K562 (cell line): ENCODE results near the gene ACADL. TPM values are rescaled to one million over a fixed set of nuclear protein-coding genes. Genes with fewer than 3 reads are reported as not detected.

Experiments
- ATAC-seq: fragments of 200-7000 bp; cut with Tn5 transposase; 3 replicates; pipeline ENCODE4 v1.9.1; 2020; ENCODE audit warnings: moderate library complexity
- BruUV-seq: library from RNA; stranded (reverse); fragments of 400-500 nt; replicated peaks from 2 replicates; lab custom pipeline; 2021; lab: Mats Ljungman, UMichigan
- CTCF ChIA-PET: fragments of 300-600 bp; formaldehyde crosslinking; extraction: SDS; loops from one replicate; lab custom pipeline; 2021; ENCODE audit warnings: low intra/inter-chr PET ratio; lab: Yijun Ruan, JAX
- POLR2A ChIA-PET: fragments of 300-600, 350-650 bp; sonication (Branson Sonifier 250); formaldehyde crosslinking; extraction: SDS; loops from one replicate; lab custom pipeline; 2021; ENCODE audit warnings: antibody characterized with exemption, inconsistent platforms; lab: Yijun Ruan, JAX
- DNase-seq, 4 experiments: peaks; one replicate each; pipeline versions ENCODE4 v3.0.0 to v3.0.0-alpha.2; 2011 to 2018; ENCODE audit warnings: low spot score in 3 of 4, mixed read lengths in 3 of 4; ENCODE audit errors: extremely low read depth in 1 of 4
- FAIRE-seq: peaks from 2 replicates; lab custom pipeline; 2011; peaks lifted over from hg19 to GRCh38; lab: Jason Lieb, UNC
- H2AFZ ChIP-seq: 2 replicates; pipeline ENCODE4 v1.6.0; 2011; ENCODE audit warnings: low read depth, low read length, control low read depth, inconsistent platforms
- H3K27ac ChIP-seq: fragments of 200-600 bp; 3 replicates; pipeline ENCODE4 v1.8.0; 2011; ENCODE audit warnings: low read depth, mild to moderate bottlenecking, control low read depth, inconsistent platforms, low read length, moderate library complexity, mixed read lengths; ENCODE audit errors: extremely low read depth
- H3K27me3 ChIP-seq, 2 experiments: fragments of 300-600 bp in 1 of 2; 2 replicates in 1 of 2; 3 replicates in 1 of 2; pipeline versions ENCODE4 v1.6.0 to v1.8.0; 2011; ENCODE audit warnings: inconsistent platforms in 2 of 2, low read length in 2 of 2, mild to moderate bottlenecking in 1 of 2, mixed read lengths in 1 of 2, moderate library complexity in 1 of 2; ENCODE audit not compliant: control insufficient read depth in 2 of 2, insufficient read depth in 2 of 2
- H3K36me3 ChIP-seq: fragments of 300-600 bp; 3 replicates; pipeline ENCODE4 v1.8.0; 2011; ENCODE audit warnings: mild to moderate bottlenecking, low read length, inconsistent platforms; ENCODE audit not compliant: control insufficient read depth, insufficient read depth
- H3K4me1 ChIP-seq, 2 experiments: fragments of 200-600 bp in 1 of 2; replicated peaks in 1 of 2; 2 replicates in 1 of 2; 3 replicates in 1 of 2; pipeline versions ENCODE4 v1.5.1 to v1.8.0; 2011; ENCODE audit warnings: inconsistent platforms in 2 of 2, low read length in 2 of 2, mild to moderate bottlenecking in 1 of 2, mixed read lengths in 1 of 2, moderate library complexity in 1 of 2; ENCODE audit not compliant: control insufficient read depth in 2 of 2, insufficient read depth in 2 of 2
- H3K4me2 ChIP-seq: 2 replicates; pipeline ENCODE4 v1.6.1; 2011; ENCODE audit warnings: low read length, control low read depth, inconsistent platforms, mixed read lengths; ENCODE audit not compliant: insufficient read depth
- H3K4me3 ChIP-seq: fragments of 200-600 bp; sonication (generic), shearing (Covaris generic); 2 replicates; pipeline ENCODE4 v1.5.1; 2016; ENCODE audit warnings: control low read depth, inconsistent platforms
- H3K79me2 ChIP-seq: fragments of 200-600 bp; 3 replicates; pipeline ENCODE4 v1.8.0; 2011; ENCODE audit warnings: low read length, inconsistent platforms; ENCODE audit not compliant: control insufficient read depth, insufficient read depth
- H3K9ac ChIP-seq, 2 experiments: 2 replicates each; pipeline versions ENCODE4 v1.6.0 to v1.6.1; 2011; ENCODE audit warnings: low read depth in 2 of 2, low read length in 2 of 2, control low read depth in 1 of 2, inconsistent platforms in 1 of 2, mild to moderate bottlenecking in 1 of 2, mixed read lengths in 1 of 2; ENCODE audit not compliant: insufficient read depth in 1 of 2
- H3K9me1 ChIP-seq: one replicate; pipeline ENCODE4 v1.6.0; 2011; ENCODE audit warnings: inconsistent platforms, mild to moderate bottlenecking, low read length, moderate library complexity; ENCODE audit not compliant: control insufficient read depth, insufficient read depth
- H3K9me3 ChIP-seq: replicated peaks from 2 replicates; pipeline ENCODE4 v1.5.1; 2011; ENCODE audit warnings: low read depth, low read length, inconsistent platforms; ENCODE audit not compliant: control insufficient read depth, insufficient read depth
- H4K20me1 ChIP-seq: replicated peaks from 2 replicates; pipeline ENCODE4 v1.6.1; 2011; ENCODE audit warnings: low read length, inconsistent platforms, mixed read lengths; ENCODE audit not compliant: control insufficient read depth, insufficient read depth
- CBFA2T3 ChIP-seq: fragments of 450-650 bp; IDR thresholded peaks from 2 replicates; pipeline ENCODE4 v1.6.1; 2017
- DDX20 ChIP-seq: fragments of 450-650 bp; IDR thresholded peaks from 2 replicates; pipeline ENCODE4 v1.6.1; 2016; ENCODE audit warnings: missing genetic modification characterization, low read depth, mild to moderate bottlenecking, missing compliant biosample characterization, moderate library complexity
- HDGF ChIP-seq: fragments of 450-650 bp; IDR thresholded peaks from 2 replicates; pipeline ENCODE4 v1.6.1; 2016
- HNRNPUL1 ChIP-seq: fragments of 200-400 bp; formaldehyde crosslinking; IDR thresholded peaks from 2 replicates; pipeline ENCODE4 v1.6.1; 2017; ENCODE audit warnings: low read length
- JUNB ChIP-seq: fragments of 450-650 bp; formaldehyde crosslinking; conservative IDR thresholded peaks from 2 replicates; pipeline ENCODE4 v1.4.0; 2020; ENCODE audit warnings: mild to moderate bottlenecking
- MTA1 ChIP-seq: fragments of 450-650 bp; IDR thresholded peaks from 2 replicates; pipeline ENCODE4 v1.6.1; 2017; ENCODE audit warnings: borderline replicate concordance
- PPARD ChIP-seq: fragments of 250-450 bp; sonication (Bioruptor Pico); IDR thresholded peaks from 2 replicates; pipeline ENCODE4 v1.8.0; 2022; ENCODE audit warnings: inconsistent platforms, mild to moderate bottlenecking, moderate library complexity
- SMARCA5 ChIP-seq: fragments of 450-650 bp; IDR thresholded peaks from 2 replicates; pipeline ENCODE4 v1.6.1; 2016
- SREBF1 ChIP-seq: fragments of 150-350 bp; IDR thresholded peaks from 2 replicates; pipeline ENCODE4 v1.6.1; 2014; ENCODE audit warnings: antibody characterized with exemption, low read depth, low read length, borderline replicate concordance
- ZNF436 ChIP-seq: fragments of 250-450, 450-650 bp; sonication (Bioruptor Pico); formaldehyde crosslinking; IDR thresholded peaks from 2 replicates; pipeline ENCODE4 v1.7.0; 2020; ENCODE audit warnings: mild to moderate bottlenecking
- in situ Hi-C: fragments of 300-500 bp; cut with MboI; formaldehyde crosslinking; loops from 4 replicates; pipeline ENCODE4 v1.15.0; 2018; ENCODE audit warnings: inconsistent platforms, mixed read lengths
- intact Hi-C: fragments of 100-400 bp; cut with micrococcal nuclease; formaldehyde crosslinking; loops from 2 replicates; pipeline ENCODE4 v1.14.2; 2022
- polyA plus RNA-seq, 8 experiments: library from polyadenylated mRNA; depleted of rRNA in 4 of 8; stranded (reverse) in 5 of 8; unstranded in 3 of 8; fragments of >200 nt; fragmentation: Nextera tagmentation in 2 of 8; fragmentation: Illumina TruSeq in 1 of 8; extraction: Ambion mirVana in 2 of 8; extraction: Trizol in 1 of 8; gene quantifications; 2 replicates each; pipeline versions ENCODE4 v1.2.1 to v1.2.3, GENCODE V29; 2011 to 2014; ENCODE audit warnings: inconsistent platforms in 1 of 8, missing spikeins in 1 of 8
- total RNA-seq, 7 experiments: library from RNA; depleted of rRNA in 6 of 7; stranded (reverse); fragments of >200 nt in 6 of 7; fragmentation: Illumina TruSeq in 2 of 7; extraction: Trizol in 2 of 7; gene quantifications; 2 replicates each; pipeline versions ENCODE4 v1.2.1 to v1.2.3, GENCODE V29; 2011 to 2021; ENCODE audit warnings: low replicate concordance in 1 of 7
- TF ChIP-seq, protein P1 (sequence below): fragments of 450-650 bp; IDR thresholded peaks from 2 replicates; pipeline ENCODE4 v1.6.1; 2016; ENCODE audit warnings: low read depth, mild to moderate bottlenecking, moderate library complexity

Gene ACADL
- total and polyA plus RNA-seq, 9 of the 15 experiments (the other 6 are each of a cell fraction or from before 2014, with no cell fraction given), result 0.07 TPM; not detected in 8

DNA sequence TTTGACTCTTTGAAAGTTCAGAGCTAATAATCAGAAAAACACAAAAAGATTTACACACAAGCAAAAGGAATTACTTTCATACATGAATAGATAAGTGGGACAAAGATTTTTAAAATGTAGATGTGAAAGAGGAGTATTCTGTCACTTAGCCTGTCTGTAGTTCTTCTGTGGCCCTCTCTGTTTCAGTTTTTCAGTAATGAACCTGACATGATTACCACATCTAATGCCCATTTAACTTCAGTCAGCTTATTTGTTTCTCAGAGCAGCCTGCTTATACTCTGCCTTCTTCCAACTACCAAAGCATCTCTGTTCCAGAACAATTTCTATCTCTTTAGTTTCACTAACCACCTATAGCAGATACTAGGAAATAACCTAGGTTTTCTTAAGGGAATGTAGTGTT lies 34.4 kb upstream of the ACADL start:
- DNase-seq (no peak), FAIRE-seq (no peak), ATAC-seq (no peak)
- Histone ChIP-seq H3K4me3 (no peak overlapping the region), H3K27ac (no peak overlapping the region), H3K9ac (no peak overlapping the region), H2AFZ (no peak overlapping the region), H3K79me2 (no peaks in the 10 kb centered on the region), H4K20me1 (no peaks in the 10 kb centered on the region), H3K27me3 (no peaks in the 10 kb centered on the region), H3K4me2 (no peak overlapping the region), H3K36me3 (no peaks in the 10 kb centered on the region), H3K9me3 (no peaks in the 10 kb centered on the region), H3K4me1 (no peaks in the 10 kb centered on the region), H3K9me1 (no peaks in the 10 kb centered on the region)
- ChIA-PET CTCF (no interaction called here), POLR2A (no interaction called here)
- intact Hi-C loops (no loop called here), in situ Hi-C loops (no loop called here)
- TF ChIP-seq ZNF436 (CRISPR knock-in tag) (no peak), MTA1 (no peak), SREBF1 (no peak), DDX20 (tag) (no peak), HDGF (no peak), SMARCA5 (no peak), CBFA2T3 (no peak), JUNB (CRISPR knock-in tag) (no peak), PPARD (CRISPR knock-in tag) (no peak), HNRNPUL1 (no peak)
- TF ChIP-seq, protein P1, sequence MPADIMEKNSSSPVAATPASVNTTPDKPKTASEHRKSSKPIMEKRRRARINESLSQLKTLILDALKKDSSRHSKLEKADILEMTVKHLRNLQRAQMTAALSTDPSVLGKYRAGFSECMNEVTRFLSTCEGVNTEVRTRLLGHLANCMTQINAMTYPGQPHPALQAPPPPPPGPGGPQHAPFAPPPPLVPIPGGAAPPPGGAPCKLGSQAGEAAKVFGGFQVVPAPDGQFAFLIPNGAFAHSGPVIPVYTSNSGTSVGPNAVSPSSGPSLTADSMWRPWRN, result no peak
- BruUV-seq, result no TSS peak
